HG03025 (cell line): ENCODE data around the gene EEF1AKMT3.

Source experiments
- ATAC-seq: cut with Tn5 transposase; IDR thresholded peaks from one replicate; pipeline ENCODE4 v1.9.1; 2021; ENCODE audit warnings: mild to moderate bottlenecking, moderate library complexity; ENCODE audit not compliant: unreplicated experiment, low FRiP score

The EEF1AKMT3 gene

GRCh38 chr12:57734591-57734990 lies 37.8 kb upstream of the EEF1AKMT3 start:
- ATAC-seq: no peak

GRCh38 chr12:57735198-57735855 lies 37.1 kb upstream of the EEF1AKMT3 start:
- ATAC-seq: no peak

DNA sequence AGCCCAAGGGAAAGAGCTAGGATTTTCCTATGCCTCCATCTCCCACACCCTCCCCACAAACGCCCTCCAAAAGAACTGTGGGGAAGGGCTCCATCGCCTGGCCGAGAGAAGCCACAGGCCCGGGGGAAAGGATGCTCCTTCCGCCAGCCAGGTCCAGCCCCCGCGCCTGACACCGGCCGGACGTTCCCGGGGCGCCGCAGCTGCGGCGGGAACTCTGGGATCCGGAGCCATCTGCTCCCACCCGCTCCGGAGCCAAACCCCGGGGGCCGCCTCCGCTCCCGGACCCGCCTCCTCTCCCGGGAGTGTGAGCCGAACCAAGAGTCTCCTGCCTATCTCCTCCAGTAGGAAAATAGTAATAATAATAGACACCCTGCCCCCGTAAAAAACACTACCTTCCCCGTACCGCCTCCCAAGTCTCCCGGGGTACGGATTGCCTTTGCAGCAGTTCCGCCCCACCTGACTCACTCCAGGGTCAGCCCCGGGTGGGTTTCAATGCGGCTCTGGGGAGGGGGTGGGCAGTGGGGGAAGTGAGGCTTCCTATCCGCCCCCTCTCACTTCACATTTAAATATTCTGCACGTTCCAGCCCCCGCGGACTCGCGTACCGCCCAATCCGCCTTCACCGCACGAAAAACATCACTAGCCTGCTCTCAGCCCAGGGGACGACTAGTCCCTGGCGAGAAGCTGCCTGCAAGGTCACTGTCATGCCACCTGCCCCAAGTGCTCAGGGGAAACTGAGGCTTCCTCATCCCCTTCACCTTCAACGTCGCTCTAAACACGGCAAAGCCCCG lies 36.3 kb upstream of the EEF1AKMT3 start:
- no peak for ATAC-seq

- no peak for ATAC-seq
Observed at GRCh38 chr12:57736741-57737466, 35.5 kb upstream of the EEF1AKMT3 start.

DNA sequence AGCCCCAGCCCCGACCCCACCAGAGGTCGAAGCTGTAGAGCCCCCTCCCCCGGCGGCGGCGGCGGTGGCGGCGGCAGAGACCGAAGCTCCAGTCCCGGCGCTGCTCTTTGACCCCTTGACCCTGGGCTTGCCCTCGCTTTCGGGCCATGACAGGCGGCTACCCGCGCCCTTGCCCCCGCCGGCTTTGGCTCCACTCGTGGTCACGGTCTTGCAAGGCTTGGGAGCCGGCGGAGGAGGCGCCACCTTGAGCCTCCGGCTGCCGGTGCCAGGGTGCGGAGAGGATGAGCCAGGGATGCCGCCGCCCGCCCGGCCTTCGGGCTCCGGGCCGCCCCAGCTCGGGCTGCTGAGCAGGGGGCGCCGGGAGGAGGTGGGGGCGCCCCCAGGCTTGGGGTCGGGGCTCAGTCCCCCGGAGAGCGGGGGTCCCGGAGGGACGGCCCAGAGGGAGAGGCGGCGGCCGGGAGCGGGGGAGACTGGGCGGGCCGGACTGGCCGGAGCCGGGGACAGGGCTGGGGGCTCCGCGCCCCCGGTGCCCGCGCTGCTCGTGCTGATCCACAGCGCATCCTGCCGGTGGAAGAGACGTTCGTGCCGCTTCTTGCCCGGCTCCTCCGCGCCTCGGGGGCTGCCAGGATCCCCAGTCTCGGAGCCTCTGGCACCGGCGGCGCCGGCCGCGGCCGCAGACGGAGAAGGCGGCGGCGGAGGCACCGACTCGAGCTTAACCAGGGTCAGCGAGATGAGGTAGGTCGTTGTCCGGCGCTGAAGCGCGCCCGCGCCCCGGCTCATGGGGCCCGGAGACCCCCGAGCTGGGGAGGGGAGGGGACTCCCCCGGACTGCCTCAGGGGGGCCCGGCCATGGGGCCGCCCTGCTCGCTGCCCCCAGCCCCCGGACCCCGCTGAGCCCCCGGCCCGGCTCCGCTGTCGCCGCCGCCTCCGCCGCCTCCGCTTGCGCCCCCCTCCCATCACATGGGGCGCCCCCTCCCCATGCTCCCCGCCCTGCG lies 34.6 kb upstream of the EEF1AKMT3 start:
- ATAC-seq: no peak

DNA sequence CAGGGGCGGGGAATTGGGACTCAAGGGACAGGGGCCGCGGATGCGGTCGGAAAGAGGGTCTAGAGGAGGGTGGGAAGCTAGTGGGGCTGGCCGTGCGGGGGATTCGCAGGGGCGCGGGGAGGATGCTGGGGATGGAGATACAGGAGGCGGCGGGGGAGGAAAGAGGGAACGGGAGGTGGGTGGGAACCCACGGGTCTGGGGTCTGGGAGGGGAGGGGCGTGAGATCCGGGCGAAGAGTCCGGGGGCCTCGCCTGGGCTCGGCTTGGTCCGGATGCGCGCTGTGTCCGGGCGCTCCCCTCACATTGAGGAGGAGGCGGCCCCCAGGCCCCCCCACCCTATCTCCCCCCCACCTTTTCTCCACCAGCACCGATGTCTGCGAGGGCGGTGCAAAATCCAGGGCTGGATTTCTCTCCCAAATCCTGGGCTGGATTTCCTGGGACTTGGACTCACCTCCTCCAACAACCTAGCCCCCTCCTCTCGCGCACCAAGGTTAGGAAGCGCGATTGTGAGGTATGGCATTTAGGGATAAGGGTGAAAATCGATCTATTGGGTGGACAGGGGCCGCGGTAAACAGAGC lies 33.7 kb upstream of the EEF1AKMT3 start, which contains the start of gene AGAP2:
AGAP2 (minus strand) TSS at position 82 of the 577 bp plus-strand sequence. CDS start 496 bp downstream, outside the sequence.
- ATAC-seq: no peak

DNA sequence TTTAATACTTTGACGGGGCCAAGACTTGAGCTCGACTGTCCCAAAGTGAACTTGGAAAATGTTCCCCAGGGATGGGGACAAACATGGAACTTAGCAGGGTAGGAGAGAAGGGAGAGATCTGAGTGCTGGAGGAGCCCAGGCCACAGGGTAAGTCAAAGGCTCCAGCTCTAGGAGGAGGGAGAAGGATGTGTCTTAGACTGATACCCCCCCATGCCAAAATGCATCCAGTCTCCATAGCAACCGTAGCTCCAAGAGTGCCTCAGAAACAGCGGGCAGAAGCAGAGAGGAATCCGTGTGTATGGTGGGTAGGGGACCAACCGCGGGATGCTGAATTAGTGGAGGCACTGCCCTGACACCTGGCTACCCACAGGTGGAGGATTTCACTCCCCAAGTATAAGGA lies 33.0 kb upstream of the EEF1AKMT3 start:
- ATAC-seq: no peak

DNA sequence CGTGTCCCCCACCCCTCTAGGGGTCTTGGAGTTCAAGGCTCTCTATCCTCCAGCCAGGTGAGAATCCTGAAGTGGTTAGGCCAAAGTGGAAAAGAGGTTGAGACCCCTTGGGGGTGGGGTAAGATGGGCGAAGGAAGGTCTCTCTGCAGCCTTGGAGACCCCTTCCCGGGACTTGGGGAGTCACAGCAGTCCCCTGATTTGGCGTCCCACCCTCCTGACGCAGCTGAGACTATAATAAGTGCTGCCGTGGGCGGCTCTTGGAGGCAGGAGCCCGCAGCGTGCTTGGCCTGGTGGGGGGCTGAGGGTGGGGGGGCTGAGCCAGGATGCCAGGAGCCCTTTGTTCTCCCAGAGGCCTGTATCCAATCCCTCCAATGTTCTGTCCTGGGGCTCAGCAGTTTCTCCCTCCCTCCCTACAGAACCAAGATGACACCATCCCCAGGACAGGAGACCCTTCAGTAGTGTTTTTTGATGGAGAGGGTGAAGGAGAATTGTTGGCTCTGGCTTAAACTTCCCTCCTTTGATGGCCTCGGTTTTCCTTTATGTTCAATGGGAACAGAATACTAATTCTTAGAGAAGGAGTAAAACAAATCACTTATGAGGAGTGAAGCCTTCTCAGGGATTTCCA lies 32.4 kb upstream of the EEF1AKMT3 start:
- ATAC-seq: no peak

- no peak for ATAC-seq
Observed at GRCh38 chr12:57740656-57741412, 31.6 kb upstream of the EEF1AKMT3 start.

GRCh38 chr12:57741413-57741789 lies 31.0 kb upstream of the EEF1AKMT3 start:
- no peak for ATAC-seq

DNA sequence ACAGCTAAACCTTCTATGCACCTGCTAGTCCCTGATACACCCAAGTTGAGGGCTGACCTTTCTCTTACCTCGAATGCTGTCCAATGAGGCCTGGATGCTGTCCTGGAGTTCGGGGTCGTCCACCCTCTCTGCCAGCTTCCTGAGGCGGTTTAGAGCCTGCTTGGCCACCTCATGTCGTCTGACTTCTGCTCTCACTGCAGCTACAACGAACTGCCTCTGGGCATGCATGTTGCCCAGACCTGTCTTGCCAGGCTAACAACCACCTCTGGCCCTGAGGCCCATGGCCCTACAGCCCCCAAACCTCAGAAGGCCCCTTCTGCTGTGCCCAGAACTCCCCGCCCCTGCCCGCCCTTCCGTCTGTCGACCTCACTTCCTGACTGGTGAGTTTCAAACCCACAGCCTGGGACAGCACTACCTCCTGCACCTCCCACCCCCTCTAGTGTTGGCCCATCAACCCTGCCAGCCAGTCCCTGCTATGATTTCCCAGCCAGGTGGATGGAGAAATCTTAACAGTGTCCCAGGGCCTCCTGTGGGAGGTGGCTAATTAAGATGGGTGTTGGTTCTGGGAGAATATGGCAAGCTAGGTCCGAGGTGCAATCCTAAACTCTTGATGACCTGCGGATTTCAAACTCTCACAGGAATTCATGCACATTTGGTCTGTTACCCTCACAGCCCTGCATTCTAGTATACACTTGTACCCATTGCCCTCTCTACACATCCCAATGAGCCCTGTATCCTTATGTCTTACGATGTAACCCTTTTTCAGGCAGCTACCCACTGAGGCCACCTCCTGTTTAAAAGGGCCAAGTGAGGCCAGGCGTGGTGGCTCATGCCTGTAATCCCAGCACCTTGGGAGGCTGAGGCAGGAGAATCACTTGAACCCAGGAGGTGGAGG lies 30.3 kb upstream of the EEF1AKMT3 start:
- peak; percentile 39 for ATAC-seq

GRCh38 chr12:57743769-57744168 lies 28.6 kb upstream of the EEF1AKMT3 start:
- ATAC-seq: no peak

- peak; percentile 16 for ATAC-seq
Observed at GRCh38 chr12:57744194-57744776, 28.1 kb upstream of the EEF1AKMT3 start.

GRCh38 chr12:57744777-57745484 lies 27.5 kb upstream of the EEF1AKMT3 start, which contains the start of gene TSPAN31:
TSS of gene TSPAN31 (plus strand) at chr12:57745039. CDS start at chr12:57745155, 116 bp downstream.
- peak; percentile 89 for ATAC-seq

DNA sequence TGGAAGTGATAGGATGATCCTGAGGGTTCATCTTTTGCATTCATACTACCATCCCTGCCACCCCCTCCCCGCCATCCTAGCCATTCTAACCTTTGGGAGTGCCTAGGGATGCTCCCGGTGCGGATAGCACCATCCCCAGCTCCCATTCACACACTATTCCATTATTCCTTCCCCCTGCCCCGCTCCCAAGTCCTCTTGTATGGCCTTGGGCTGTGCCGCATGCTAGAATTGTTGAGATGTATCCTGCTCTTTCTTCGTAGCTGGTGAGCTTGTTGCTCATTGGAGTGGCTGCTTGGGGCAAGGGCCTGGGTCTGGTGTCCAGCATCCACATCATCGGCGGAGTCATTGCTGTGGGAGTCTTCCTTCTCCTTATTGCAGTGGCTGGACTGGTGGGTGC lies 26.9 kb upstream of the EEF1AKMT3 start:
- ATAC-seq: no peak

DNA sequence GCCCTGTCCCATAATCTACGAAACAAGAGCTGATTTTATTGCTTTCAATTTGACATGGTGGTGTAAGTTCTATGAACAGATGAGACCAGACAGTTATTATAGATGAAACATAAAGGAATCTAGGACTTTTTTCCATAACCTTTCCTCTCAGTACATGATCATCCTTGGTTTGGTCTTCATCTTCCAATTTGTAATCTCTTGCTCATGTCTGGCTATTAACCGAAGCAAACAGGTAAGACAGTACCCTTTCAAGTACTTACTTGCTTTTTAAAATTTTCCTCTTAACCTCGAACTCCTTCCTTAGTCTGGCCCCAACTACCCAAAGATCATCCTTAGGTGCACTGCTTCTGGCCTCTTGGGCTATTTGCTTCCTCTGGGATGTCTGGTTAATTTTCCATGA lies 26.4 kb upstream of the EEF1AKMT3 start:
- no peak for ATAC-seq

- no peak for ATAC-seq
Observed at GRCh38 chr12:57749061-57749460, 23.4 kb upstream of the EEF1AKMT3 start.
